Cardiac muscle cell (in vitro differentiated cells and primary cell): Measurements from ENCODE around the gene DACH1. TPM values are rescaled to one million over a fixed set of nuclear protein-coding genes. Genes with fewer than 3 reads are reported as not detected.

Experiments
- DNase-seq, 2 donors: peaks; one replicate each; pipeline versions ENCODE4 v3.0.0 to v3.0.0-alpha.2; 2010 to 2017; ENCODE audit warnings: low read depth in 1 of 2, low spot score in 1 of 2
- H3K27ac ChIP-seq: fragments of 200-600 bp; sonication (generic); 2 replicates; pipeline ENCODE4 v1.5.1; 2016
- H3K27me3 ChIP-seq: fragments of 200-600 bp; sonication (generic); 2 replicates; pipeline ENCODE4 v1.6.0; 2016; ENCODE audit warnings: control low read depth
- H3K36me3 ChIP-seq: fragments of 200-600 bp; sonication (generic); 2 replicates; pipeline ENCODE4 v1.5.1; 2016; ENCODE audit warnings: control low read depth
- H3K4me1 ChIP-seq: fragments of 200-600 bp; sonication (generic); 2 replicates; pipeline ENCODE4 v1.8.1; 2017; ENCODE audit warnings: low read depth, mild to moderate bottlenecking, mixed run types
- H3K4me3 ChIP-seq: fragments of 200-600 bp; sonication (generic); 2 replicates; pipeline ENCODE4 v1.5.1; 2016; ENCODE audit warnings: mild to moderate bottlenecking
- H3K9me3 ChIP-seq: fragments of 200-600 bp; sonication (generic); 2 replicates; pipeline ENCODE4 v1.5.1; 2017; ENCODE audit warnings: low read depth, mild to moderate bottlenecking, control low read depth
- polyA plus RNA-seq: library from polyadenylated mRNA; unstranded; fragments of >200 nt; fragmentation: Nextera tagmentation; extraction: Ambion mirVana; gene quantifications from 2 replicates; pipeline ENCODE4 v1.2.1, GENCODE V29; 2016
- total RNA-seq: library from RNA; depleted of rRNA; stranded (reverse); fragments of >200 nt; gene quantifications from 2 replicates; pipeline ENCODE4 v1.2.3, GENCODE V29; 2016
- TF ChIP-seq, protein P1 (sequence below): IDR thresholded peaks from 2 replicates; pipeline ENCODE4 v1.5.1; 2012; ENCODE audit warnings: low read depth, mild to moderate bottlenecking, low read length

Gene DACH1
- total and polyA plus RNA-seq, 2 experiments from 2014 or later: 3.5 to 3.7 TPM

DNA sequence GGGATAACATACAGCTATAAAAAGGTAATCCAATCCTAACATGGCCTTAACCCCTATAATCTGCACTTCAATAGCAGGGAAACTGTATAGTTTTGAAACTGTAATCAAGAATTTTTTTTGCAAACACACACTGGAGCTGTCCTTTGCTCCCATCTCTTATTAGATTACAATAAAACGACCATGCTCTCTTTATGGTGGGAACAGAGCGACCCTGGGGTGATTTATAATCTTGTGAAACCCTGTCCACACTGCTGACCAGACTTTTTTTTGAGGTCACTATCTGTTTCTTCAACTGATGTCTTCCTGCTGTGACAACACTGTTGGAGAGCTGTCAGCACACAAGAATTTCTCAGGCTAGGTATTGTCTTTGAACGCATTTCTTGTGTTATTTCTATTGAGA lies 35.3 kb downstream of the DACH1 start:
- no peaks in the 10 kb centered on the region for H3K9me3 ChIP-seq
- DNase-seq: no peak
- H3K4me3 ChIP-seq: no peak overlapping the region
- H3K4me1 ChIP-seq: peaks cover 34% of the 10 kb centered on the region
- TF ChIP-seq, protein P1, sequence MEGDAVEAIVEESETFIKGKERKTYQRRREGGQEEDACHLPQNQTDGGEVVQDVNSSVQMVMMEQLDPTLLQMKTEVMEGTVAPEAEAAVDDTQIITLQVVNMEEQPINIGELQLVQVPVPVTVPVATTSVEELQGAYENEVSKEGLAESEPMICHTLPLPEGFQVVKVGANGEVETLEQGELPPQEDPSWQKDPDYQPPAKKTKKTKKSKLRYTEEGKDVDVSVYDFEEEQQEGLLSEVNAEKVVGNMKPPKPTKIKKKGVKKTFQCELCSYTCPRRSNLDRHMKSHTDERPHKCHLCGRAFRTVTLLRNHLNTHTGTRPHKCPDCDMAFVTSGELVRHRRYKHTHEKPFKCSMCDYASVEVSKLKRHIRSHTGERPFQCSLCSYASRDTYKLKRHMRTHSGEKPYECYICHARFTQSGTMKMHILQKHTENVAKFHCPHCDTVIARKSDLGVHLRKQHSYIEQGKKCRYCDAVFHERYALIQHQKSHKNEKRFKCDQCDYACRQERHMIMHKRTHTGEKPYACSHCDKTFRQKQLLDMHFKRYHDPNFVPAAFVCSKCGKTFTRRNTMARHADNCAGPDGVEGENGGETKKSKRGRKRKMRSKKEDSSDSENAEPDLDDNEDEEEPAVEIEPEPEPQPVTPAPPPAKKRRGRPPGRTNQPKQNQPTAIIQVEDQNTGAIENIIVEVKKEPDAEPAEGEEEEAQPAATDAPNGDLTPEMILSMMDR: no peak
- peak overlapping the region; percentile 27 for H3K27ac ChIP-seq
- H3K27me3 ChIP-seq: no peaks in the 10 kb centered on the region
- no peaks in the 10 kb centered on the region for H3K36me3 ChIP-seq

DNA sequence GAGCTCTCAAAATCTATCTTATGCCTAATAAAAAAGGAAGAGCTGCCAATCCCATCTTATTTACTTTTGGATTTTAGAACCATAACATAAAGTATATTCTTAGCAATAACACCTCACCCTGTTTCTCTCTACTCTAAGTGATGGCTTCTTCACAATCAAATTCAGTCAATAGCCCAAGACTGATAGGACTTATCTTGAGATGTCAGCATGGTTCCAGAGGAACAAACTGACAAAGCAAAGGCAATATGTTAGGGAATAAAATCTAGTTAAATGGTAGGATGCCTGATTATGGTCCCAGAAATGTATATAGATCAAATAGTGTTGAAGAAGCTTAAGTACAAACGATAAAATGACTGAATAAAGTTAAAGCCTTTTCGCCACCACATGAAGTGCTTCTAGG lies 36.3 kb downstream of the DACH1 start:
- no peak for DNase-seq
- TF ChIP-seq, protein P1: no peak
- Histone ChIP-seq H3K27ac (no peak overlapping the region), H3K27me3 (no peaks in the 10 kb centered on the region), H3K36me3 (no peaks in the 10 kb centered on the region), H3K4me3 (no peak overlapping the region), H3K9me3 (no peaks in the 10 kb centered on the region), H3K4me1 (peaks cover 34% of the 10 kb centered on the region)

DNA sequence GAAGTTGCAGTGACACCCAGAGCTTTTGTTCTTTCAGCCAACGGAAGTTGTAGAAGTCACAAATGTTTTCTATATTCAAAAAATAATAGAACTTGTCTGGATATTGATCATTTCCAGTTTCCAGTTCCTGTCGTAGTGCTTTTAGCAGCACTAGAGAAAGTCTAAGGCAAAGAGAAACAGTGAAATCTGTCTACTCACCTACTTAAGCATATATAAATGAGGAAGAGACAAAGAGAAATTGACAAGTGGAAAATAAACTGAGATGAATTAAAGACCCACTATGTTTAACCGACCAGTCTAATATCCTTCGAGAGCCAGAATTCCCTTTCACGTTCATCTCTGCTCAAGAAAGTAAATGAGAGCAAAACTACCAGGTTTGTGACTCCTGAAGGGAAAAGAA lies 36.7 kb downstream of the DACH1 start:
- TF ChIP-seq, protein P1: no peak
- Histone ChIP-seq H3K9me3 (no peaks in the 10 kb centered on the region), H3K4me1 (peaks cover 34% of the 10 kb centered on the region), H3K27ac (no peak overlapping the region), H3K27me3 (no peaks in the 10 kb centered on the region), H3K4me3 (no peak overlapping the region), H3K36me3 (no peaks in the 10 kb centered on the region)
- DNase-seq: no peak

DNA sequence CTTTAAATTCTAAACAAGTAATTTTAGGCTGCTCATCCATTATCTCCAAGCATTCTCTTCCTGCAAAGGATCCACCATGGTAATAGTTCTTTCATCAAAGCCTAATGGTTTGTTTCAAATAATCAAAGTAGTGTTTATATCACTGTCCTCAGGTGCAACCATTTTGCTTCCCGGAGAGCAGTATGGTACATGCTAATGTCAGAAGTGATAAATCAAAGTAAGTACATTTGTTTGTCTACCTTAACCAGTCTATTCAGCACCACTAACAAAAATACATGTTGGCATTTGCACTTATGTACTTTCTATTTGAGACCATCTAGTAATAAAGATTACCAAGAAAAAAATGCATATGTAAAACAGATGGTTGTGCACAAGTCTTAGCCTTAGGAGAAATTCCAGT lies 37.5 kb downstream of the DACH1 start:
- Histone ChIP-seq H3K4me3 (no peak overlapping the region), H3K36me3 (no peaks in the 10 kb centered on the region), H3K27ac (no peak overlapping the region), H3K9me3 (no peaks in the 10 kb centered on the region), H3K27me3 (no peaks in the 10 kb centered on the region), H3K4me1 (peaks cover 34% of the 10 kb centered on the region)
- DNase-seq: no peak
- TF ChIP-seq, protein P1: no peak

DNA sequence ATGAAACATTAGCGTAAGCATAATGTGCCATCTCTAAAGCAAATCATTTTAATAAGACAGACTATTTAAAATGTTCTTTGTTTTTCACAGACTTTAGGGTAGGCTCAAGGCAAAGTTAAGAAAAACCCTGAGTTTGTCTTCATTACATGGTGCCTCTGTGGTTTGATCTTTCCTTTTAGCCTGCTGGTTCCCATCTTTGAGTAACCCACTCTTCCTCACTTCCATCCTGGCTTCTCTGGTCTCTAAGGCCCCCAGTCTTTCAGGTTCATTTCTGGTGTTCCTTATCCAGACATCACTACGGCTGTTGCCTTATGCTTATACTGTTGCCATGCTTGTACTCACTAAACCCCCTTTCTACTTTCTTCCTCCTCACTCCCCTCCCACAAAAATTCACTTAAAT lies 38.4 kb downstream of the DACH1 start:
- TF ChIP-seq, protein P1: no peak
- peaks cover 34% of the 10 kb centered on the region for H3K4me1 ChIP-seq
- H3K4me3 ChIP-seq: no peak overlapping the region
- H3K27me3 ChIP-seq: no peaks in the 10 kb centered on the region
- H3K27ac ChIP-seq: no peak overlapping the region
- DNase-seq: no peak
- H3K9me3 ChIP-seq: no peaks in the 10 kb centered on the region
- H3K36me3 ChIP-seq: no peaks in the 10 kb centered on the region

DNA sequence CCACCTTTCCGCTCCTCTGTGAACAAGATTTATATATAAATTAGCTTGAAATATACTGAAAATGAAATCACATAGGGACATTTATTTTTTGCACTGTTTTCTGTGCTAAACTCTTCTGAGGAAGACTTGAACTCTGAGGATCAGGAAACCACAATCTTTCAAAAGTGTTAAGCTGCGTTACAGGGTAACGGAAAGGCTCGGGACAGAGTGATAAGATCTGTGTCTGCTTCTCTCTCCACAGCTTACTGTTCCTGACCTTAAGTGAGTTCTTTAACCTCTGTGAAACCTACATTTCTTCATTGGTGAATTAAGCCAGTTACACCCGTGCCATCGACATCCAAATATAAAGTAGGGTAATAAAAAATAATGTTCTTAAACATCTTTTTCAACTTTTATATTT lies 38.9 kb downstream of the DACH1 start:
- DNase-seq: peak in 1 of 2 donors; percentile 7
- Histone ChIP-seq H3K4me1 (peaks cover 34% of the 10 kb centered on the region), H3K27me3 (no peaks in the 10 kb centered on the region), H3K27ac (no peak overlapping the region), H3K4me3 (no peak overlapping the region), H3K36me3 (no peaks in the 10 kb centered on the region), H3K9me3 (no peaks in the 10 kb centered on the region)
- TF ChIP-seq, protein P1: no peak
